ENCODE data around the gene CSF2. TPM values are rescaled to one million over a fixed set of nuclear protein-coding genes. Genes with fewer than 3 reads are reported as not detected.
"Not testable (repeated sequence)": the region's sequence is repeated elsewhere in the genome, so short reads cannot be mapped to it uniquely, and the experiment has no call there.

The CSF2 gene
- polyA plus RNA-seq, 5 donors: 0.14 to 0.30 (median 0.18) TPM; not detected in 2

DNA sequence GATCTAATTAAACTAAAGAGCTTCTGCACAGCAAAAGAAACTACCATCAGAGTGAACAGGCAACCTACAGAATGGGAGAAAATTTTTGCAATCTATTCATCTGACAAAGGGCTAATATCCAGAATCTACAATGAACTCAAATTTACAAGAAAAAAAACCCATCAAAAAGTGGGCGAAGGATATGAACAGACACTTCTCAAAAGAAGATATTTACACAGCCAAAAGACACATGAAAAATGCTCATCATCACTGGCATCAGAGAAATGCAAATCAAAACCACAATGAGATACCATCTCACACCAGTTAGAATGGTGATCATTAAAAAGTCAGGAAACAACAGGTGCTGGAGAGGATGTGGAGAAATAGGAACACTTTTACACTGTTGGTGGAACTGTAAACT lies 34.9 kb downstream of the CSF2 start:
- not testable (repeated sequence) for DNase-seq

- not testable (repeated sequence) for DNase-seq
These were observed 35.4 kb downstream of the CSF2 start for GRCh38 chr5:132108957-132109356.

- no peak for DNase-seq
These were observed 36.0 kb downstream of the CSF2 start for GRCh38 chr5:132109494-132110053.

DNA sequence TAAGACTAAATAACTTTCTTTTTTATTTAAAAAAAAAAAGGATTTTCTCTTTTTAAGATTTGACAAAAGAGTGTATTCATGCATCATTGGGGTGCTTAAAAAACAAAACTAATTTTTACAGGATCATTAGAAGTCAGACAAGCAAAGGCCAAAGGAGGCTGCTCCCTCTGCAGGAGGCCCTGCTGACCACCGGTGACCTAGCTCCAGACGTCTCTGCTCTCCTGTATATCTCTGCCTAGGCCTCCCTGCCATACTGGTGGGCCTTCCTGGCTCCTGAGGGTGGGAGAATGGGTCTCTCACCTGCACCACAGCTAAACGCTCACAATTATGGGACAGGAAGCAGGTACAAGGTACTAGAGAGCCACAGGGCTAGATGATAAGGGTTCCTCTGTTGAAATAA lies 36.6 kb downstream of the CSF2 start:
- no peak for DNase-seq

GRCh38 chr5:132110930-132111329 lies 37.3 kb downstream of the CSF2 start:
- DNase-seq: no peak

- DNase-seq: no peak
These were observed 38.5 kb downstream of the CSF2 start for GRCh38 chr5:132112111-132112510.

- DNase-seq: no peak
These were observed 40.8 kb downstream of the CSF2 start for GRCh38 chr5:132114150-132115121.

GRCh38 chr5:132115375-132115774 lies 41.8 kb downstream of the CSF2 start:
- no peak for DNase-seq

DNA sequence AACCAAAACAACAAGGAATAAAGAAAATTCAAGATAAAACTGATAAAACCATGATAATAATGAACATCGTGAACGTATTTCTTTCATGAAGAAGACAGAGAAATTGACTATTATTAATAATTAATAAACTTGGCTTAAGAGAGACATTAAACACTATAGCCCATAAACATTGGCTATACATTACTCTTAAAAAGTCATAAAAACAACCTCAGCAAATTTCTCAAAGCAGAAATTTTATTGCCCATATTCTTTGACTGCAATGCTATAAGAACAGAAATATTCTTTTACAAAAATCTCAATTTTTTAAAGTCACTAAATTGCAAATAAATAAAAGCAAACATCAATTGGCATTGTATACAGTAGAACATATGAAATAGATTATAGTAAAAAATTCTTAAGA lies 42.5 kb downstream of the CSF2 start:
- DNase-seq: no peak

- DNase-seq: not testable (repeated sequence)
These were observed 43.4 kb downstream of the CSF2 start for GRCh38 chr5:132116909-132117489.

DNA sequence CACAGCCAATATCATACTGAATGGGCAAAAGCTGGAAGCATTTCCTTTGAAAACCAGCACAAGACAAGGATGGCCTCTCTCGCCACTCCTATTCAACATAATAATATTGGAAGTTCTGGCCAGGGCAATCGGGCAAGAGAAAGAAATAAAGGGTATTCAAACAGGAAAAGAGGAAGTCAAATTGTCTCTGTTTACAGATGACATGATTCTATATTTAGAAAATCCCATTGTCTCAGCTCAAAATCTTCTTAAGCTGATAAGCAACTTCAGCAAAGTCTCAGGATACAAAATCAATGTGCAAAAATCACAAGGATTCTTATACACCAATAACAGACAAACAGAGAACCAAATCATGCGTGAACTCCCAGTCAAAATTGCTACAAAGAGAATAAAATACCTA lies 47.1 kb downstream of the CSF2 start:
- DNase-seq: not testable (repeated sequence)

GRCh38 chr5:132122971-132123370 lies 49.4 kb downstream of the CSF2 start:
- not testable (repeated sequence) for DNase-seq

DNA sequence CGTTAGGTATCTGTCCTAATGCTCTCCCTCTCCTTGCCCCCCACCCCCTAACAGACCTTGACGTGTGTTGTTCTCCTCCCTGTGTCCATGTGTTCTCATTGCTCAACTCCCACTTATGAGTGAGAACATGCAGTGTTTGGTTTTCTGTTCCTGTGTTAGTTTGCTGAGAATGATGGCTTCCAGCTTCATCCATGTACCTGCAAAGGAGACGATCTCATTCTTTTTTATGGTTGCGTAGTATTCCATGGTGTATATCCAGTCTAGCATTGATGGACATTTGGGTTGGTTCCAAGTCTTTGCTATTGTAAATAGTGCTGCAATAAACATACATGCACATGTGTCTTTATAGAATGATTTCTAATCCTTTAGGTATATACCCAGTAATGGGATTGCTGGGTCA lies 50.0 kb downstream of the CSF2 start:
- DNase-seq: not testable (repeated sequence)

Other genes with a start within 250 kb of the CSF2 start
- gene MEIKIN, start 128.1 kb upstream of the CSF2 start, polyA plus RNA-seq (ENCODE audit: insufficient read depth in 1 of 5, insufficient read length in 5 of 5, low replicate concordance in 1 of 5): not detected
- gene ACSL6, start 62.1 kb upstream of the CSF2 start, polyA plus RNA-seq (ENCODE audit: insufficient read depth in 1 of 5, insufficient read length in 5 of 5, low replicate concordance in 1 of 5): 1 to 10 TPM in 3 of 5 donors, under 1 TPM in 2; 0.35 to 2.7 (median 1.0) TPM
- gene IL3, start 13.1 kb upstream of the CSF2 start, polyA plus RNA-seq (ENCODE audit: insufficient read depth in 1 of 5, insufficient read length in 5 of 5, low replicate concordance in 1 of 5): not detected
- gene P4HA2, start 154.1 kb downstream of the CSF2 start, polyA plus RNA-seq (ENCODE audit: insufficient read depth in 1 of 5, insufficient read length in 5 of 5, low replicate concordance in 1 of 5): 10 to 100 TPM; 24.6 to 42.9 (median 26.7) TPM
- gene PDLIM4, start 183.9 kb downstream of the CSF2 start, polyA plus RNA-seq (ENCODE audit: insufficient read depth in 1 of 5, insufficient read length in 5 of 5, low replicate concordance in 1 of 5): 10 to 100 TPM in 2 of 5 donors, 1 to 10 TPM in 3; 8.9 to 18.2 (median 10.0) TPM
- gene SLC22A4, start 220.6 kb downstream of the CSF2 start, polyA plus RNA-seq (ENCODE audit: insufficient read depth in 1 of 5, insufficient read length in 5 of 5, low replicate concordance in 1 of 5): 1 to 10 TPM; 3.0 to 3.8 (median 3.1) TPM